ENCODE results near the gene ZNF521. TPM values are rescaled to one million over a fixed set of nuclear protein-coding genes. Genes with fewer than 3 reads are reported as not detected.

The ZNF521 gene
- total and polyA plus RNA-seq, 2 donors (not counting 3 experiments of a cell fraction or from before 2014, with no cell fraction given), result 111 to 168 TPM

DNA sequence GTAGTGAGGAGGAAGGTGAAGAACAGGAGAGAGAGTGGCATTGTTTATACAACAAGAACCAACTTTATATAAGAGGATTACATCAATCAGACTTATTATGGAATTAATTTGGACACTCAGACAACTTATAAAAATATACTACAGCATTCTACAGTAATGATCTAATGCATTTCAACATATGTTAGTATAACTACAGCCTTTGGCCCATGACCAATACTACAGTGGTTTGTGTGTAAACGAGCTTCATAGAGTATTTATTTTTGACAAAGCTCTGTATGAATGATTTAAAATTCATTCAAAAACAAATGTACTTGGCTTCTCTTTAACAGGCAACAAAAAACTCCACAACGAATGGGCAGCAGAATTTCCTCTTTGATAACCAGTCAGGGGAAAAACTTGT, 72.8 kb downstream of the ZNF521 start:
- Histone ChIP-seq H3K9me1 (replicated peaks; ENCODE audit: control insufficient read depth, extremely low read depth, insufficient read depth, low read length) (no peaks in the 10 kb centered on the region), H3K27ac (ENCODE audit: insufficient read depth, low read depth, low read length) (peak overlapping the region; percentile 51), H3K27me3 (ENCODE audit: control insufficient read depth in 2 of 2, insufficient read depth in 2 of 2, low read length in 2 of 2) (no peaks in the 10 kb centered on the region), H3K4me2 (ENCODE audit: insufficient read depth, low read length) (peak overlapping the region; percentile 84), H3K79me2 (ENCODE audit: control insufficient read depth, insufficient read depth, low read length) (peaks cover 72% of the 10 kb centered on the region), H3K36me3 (ENCODE audit: control insufficient read depth in 2 of 2, extremely low read depth in 1 of 2, insufficient read depth in 2 of 2, low read length in 2 of 2) (peaks cover 0 to under 1% of the 10 kb centered on the region in 2 experiments), H3K9ac (replicated peaks; ENCODE audit: extremely low read depth, insufficient read depth, low read length) (peak overlapping the region; percentile 62), H3K4me1 (ENCODE audit: control insufficient read depth, extremely low read depth, insufficient read depth, low read length) (peaks cover 93% of the 10 kb centered on the region), H2AFZ (ENCODE audit: low read depth, low read length) (no peak overlapping the region), H3K9me3 (replicated peaks; ENCODE audit: control insufficient read depth, insufficient read depth, low read length) (no peaks in the 10 kb centered on the region), H4K20me1 (replicated peaks; ENCODE audit: control insufficient read depth, extremely low read depth, insufficient read depth, low read length) (no peaks in the 10 kb centered on the region), H3K4me3 (replicated peaks in 1 of 3; ENCODE audit: insufficient read depth in 1 of 3, low read depth in 1 of 3, low read length in 3 of 3) (peak overlapping the region in 1 of 3 experiments; percentile 60)
- DNase-seq (ENCODE audit: low read depth, low spot score), result peak; percentile 51
- CTCF ChIA-PET, result interaction anchor here (0.7 to 1.7 kb wide), 4 partner anchors 10 to 44 kb away, joined by 3 to 9 read pairs (median 4); no protein-coding TSS in a partner anchor
- no TSS peak for BruUV-seq (replicated peaks)
- dilution Hi-C loops (cut with MboI; ENCODE audit: extremely low pct_ligation_motif_present, low sequenced_read_pairs), result no loop called here
- intact Hi-C loops (cut with micrococcal nuclease), result loop anchor here (5.0 kb wide), 1 partner anchor 73 kb away; the partner anchor contains the start of gene ZNF521
- POLR2A ChIA-PET, result interaction anchor here (1.6 kb wide), 1 partner anchor 49 kb away, joined by 6 read pairs; no protein-coding TSS in a partner anchor
- no peak for TF ChIP-seq POLR2A (IDR thresholded peaks at IDR 0.05; ENCODE audit: low read depth, low read length)
- TF ChIP-seq, protein P1, sequence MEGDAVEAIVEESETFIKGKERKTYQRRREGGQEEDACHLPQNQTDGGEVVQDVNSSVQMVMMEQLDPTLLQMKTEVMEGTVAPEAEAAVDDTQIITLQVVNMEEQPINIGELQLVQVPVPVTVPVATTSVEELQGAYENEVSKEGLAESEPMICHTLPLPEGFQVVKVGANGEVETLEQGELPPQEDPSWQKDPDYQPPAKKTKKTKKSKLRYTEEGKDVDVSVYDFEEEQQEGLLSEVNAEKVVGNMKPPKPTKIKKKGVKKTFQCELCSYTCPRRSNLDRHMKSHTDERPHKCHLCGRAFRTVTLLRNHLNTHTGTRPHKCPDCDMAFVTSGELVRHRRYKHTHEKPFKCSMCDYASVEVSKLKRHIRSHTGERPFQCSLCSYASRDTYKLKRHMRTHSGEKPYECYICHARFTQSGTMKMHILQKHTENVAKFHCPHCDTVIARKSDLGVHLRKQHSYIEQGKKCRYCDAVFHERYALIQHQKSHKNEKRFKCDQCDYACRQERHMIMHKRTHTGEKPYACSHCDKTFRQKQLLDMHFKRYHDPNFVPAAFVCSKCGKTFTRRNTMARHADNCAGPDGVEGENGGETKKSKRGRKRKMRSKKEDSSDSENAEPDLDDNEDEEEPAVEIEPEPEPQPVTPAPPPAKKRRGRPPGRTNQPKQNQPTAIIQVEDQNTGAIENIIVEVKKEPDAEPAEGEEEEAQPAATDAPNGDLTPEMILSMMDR (IDR thresholded peaks at IDR 0.05; ENCODE audit: extremely low read depth in 1 of 2, insufficient read depth in 1 of 2, low read depth in 1 of 2, low read length in 2 of 2), result no peak
- TF ChIP-seq GATA2 (IDR thresholded peaks at IDR 0.05; ENCODE audit: insufficient read depth, insufficient read length, low read depth, low read length), result no peak
- no peak for TF ChIP-seq JUN (IDR thresholded peaks at IDR 0.05; ENCODE audit: borderline replicate concordance, insufficient read depth, insufficient read length, low read depth)
- TF ChIP-seq MYC (IDR thresholded peaks at IDR 0.05; ENCODE audit: low read depth, low read length), result no peak
- TF ChIP-seq POLR2AphosphoS5 (IDR thresholded peaks at IDR 0.05; ENCODE audit: insufficient read depth, low read depth, low read length), result no peak
- TF ChIP-seq FOS (IDR thresholded peaks at IDR 0.05; ENCODE audit: borderline replicate concordance, insufficient read depth, low read length), result no peak
- TF ChIP-seq, protein P2, sequence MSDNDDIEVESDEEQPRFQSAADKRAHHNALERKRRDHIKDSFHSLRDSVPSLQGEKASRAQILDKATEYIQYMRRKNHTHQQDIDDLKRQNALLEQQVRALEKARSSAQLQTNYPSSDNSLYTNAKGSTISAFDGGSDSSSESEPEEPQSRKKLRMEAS (IDR thresholded peaks at IDR 0.05; ENCODE audit: insufficient read depth, insufficient read length), result no peak
- no peak for TF ChIP-seq EZH2 (IDR thresholded peaks at IDR 0.05; ENCODE audit: borderline replicate concordance, low read depth, low read length, severe bottlenecking)
- no peak for FAIRE-seq

Measured in endothelial cell of umbilical vein (primary cell).